GM18951 (cell line): ENCODE data around the gene SLC24A3.

ENCODE experiments used
- POLR2A ChIP-seq: IDR thresholded peaks from 4 replicates; pipeline ENCODE4 v1.6.1; 2011; ENCODE audit warnings: mild to moderate bottlenecking; ENCODE audit not compliant: insufficient read length, insufficient read depth; ENCODE audit errors: extremely low read depth
- in situ Hi-C: fragments of 300-500 bp; cut with MboI; formaldehyde crosslinking; loops from one replicate; pipeline ENCODE4 v1.12.0; 2022; ENCODE audit warnings: low sequenced_read_pairs, mixed read lengths, inconsistent platforms; ENCODE audit not compliant: unreplicated experiment

The SLC24A3 gene

GRCh38 chr20:19453862-19454261, 241.4 kb downstream of the SLC24A3 start:
- TF ChIP-seq POLR2A = no peak
- in situ Hi-C loops = no loop called here

GRCh38 chr20:19456595-19457395, 244.4 kb downstream of the SLC24A3 start:
- in situ Hi-C loops = no loop called here
- TF ChIP-seq POLR2A = no peak

- no peak for TF ChIP-seq POLR2A
- in situ Hi-C loops = no loop called here
Measured at GRCh38 chr20:19457611-19458010, 245.2 kb downstream of the SLC24A3 start.

- no peak for TF ChIP-seq POLR2A
- in situ Hi-C loops = no loop called here
Measured at GRCh38 chr20:19460386-19460785, 247.9 kb downstream of the SLC24A3 start.

GRCh38 chr20:19462491-19462890, 250.0 kb downstream of the SLC24A3 start:
- in situ Hi-C loops = no loop called here
- TF ChIP-seq POLR2A = no peak

GRCh38 chr20:19463597-19463996, 251.2 kb downstream of the SLC24A3 start:
- in situ Hi-C loops = no loop called here
- TF ChIP-seq POLR2A = no peak

GRCh38 chr20:19465536-19465935, 253.1 kb downstream of the SLC24A3 start:
- no peak for TF ChIP-seq POLR2A
- in situ Hi-C loops = no loop called here

GRCh38 chr20:19466206-19466928, 253.9 kb downstream of the SLC24A3 start:
- in situ Hi-C loops = no loop called here
- no peak for TF ChIP-seq POLR2A

- in situ Hi-C loops = no loop called here
- TF ChIP-seq POLR2A = no peak
Measured at GRCh38 chr20:19473216-19473921, 260.9 kb downstream of the SLC24A3 start.

- no peak for TF ChIP-seq POLR2A
- in situ Hi-C loops = no loop called here
Measured at GRCh38 chr20:19473922-19474286, 261.5 kb downstream of the SLC24A3 start.

GRCh38 chr20:19478320-19478895, 266.0 kb downstream of the SLC24A3 start:
- in situ Hi-C loops = no loop called here
- TF ChIP-seq POLR2A = no peak

GRCh38 chr20:19482726-19483125, 270.3 kb downstream of the SLC24A3 start:
- in situ Hi-C loops = no loop called here
- TF ChIP-seq POLR2A = no peak

- in situ Hi-C loops = no loop called here
- no peak for TF ChIP-seq POLR2A
Measured at GRCh38 chr20:19483309-19483708, 270.9 kb downstream of the SLC24A3 start.

GRCh38 chr20:19486446-19486845, 274.0 kb downstream of the SLC24A3 start:
- no peak for TF ChIP-seq POLR2A
- in situ Hi-C loops = no loop called here

- in situ Hi-C loops = no loop called here
- no peak for TF ChIP-seq POLR2A
Measured at GRCh38 chr20:19487420-19487819, 275.0 kb downstream of the SLC24A3 start.
